ENCODE results near the gene LTB4R2.

LTB4R2 gene

DNA sequence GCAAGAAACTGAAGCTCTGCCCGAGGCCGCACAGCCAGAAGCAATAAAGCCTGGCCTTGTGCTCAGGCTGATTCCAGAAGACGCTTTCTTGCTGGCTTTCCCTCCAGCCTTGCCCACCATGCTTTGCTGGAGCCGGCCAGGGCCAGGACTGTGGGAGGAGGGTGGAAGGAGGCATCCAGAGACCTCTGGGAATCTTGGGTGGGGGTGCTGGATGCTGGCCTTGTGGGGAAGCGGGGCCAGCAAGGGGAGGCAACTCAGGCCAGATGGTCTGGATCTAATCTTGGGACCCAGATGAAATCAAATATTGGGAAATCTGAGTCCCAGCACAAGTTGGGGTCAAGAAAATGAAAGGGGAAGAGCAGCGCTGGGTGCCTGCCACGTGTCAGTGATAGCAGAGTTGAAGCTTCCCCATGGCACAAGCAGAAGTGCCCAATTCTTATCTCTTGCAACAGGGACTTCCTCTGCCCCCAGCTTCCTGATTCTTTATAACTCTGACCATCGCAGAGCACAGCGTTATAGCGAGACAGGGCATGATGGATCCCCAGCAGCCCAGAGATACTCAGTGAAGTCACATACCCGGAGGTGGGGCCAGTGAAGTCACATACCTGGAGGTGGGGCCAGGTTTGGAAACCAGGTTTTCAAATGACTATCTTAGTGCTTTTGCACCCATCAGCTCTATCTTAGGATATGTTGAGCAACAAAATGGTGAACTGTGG, 32.2 kb upstream of the LTB4R2 start:
- DNase-seq (ENCODE audit: low read depth): no peak

- DNase-seq (ENCODE audit: low read depth): no peak
These were observed 31.5 kb upstream of the LTB4R2 start for GRCh38 chr14:24278424-24278823.

GRCh38 chr14:24279301-24280186, 30.4 kb upstream of the LTB4R2 start:
- DNase-seq (ENCODE audit: low read depth): no peak

- DNase-seq (ENCODE audit: low read depth): no peak
These were observed 29.0 kb upstream of the LTB4R2 start for GRCh38 chr14:24280797-24281460.

- DNase-seq (ENCODE audit: low read depth): no peak
These were observed 28.3 kb upstream of the LTB4R2 start for GRCh38 chr14:24281636-24282035.

- no peak for DNase-seq (ENCODE audit: low read depth)
These were observed 27.2 kb upstream of the LTB4R2 start for GRCh38 chr14:24282736-24283135.

GRCh38 chr14:24283796-24284460, 26.0 kb upstream of the LTB4R2 start:
- DNase-seq (ENCODE audit: low read depth): no peak

- no peak for DNase-seq (ENCODE audit: low read depth)
These were observed 25.4 kb upstream of the LTB4R2 start for GRCh38 chr14:24284501-24285035.

DNA sequence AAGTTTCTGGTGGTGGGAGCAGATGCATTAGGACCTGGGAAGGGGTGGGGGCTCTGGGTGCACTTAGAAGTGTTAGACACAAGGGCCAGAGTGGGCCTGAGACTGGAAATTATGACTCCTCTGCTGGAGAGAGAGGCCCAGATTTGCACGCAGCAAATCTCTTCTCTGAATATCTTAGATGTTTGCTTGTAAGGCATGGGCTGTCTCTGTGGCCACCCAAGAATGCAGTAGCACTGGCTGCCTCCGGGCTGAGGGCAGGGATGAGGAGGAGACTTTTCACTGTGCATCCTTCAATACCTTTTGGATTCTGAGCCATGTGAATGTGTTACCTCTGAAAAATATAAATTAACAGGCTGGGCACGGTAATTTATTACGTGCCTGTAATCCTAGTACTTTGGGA, 24.6 kb upstream of the LTB4R2 start:
- no peak for DNase-seq (ENCODE audit: low read depth)

- no peak for DNase-seq (ENCODE audit: low read depth)
These were observed 22.9 kb upstream of the LTB4R2 start for GRCh38 chr14:24286996-24287395.

GRCh38 chr14:24289649-24290280, 20.2 kb upstream of the LTB4R2 start:
- no peak for DNase-seq (ENCODE audit: low read depth)

GRCh38 chr14:24290746-24291145, 19.2 kb upstream of the LTB4R2 start:
- DNase-seq (ENCODE audit: low read depth): no peak

DNA sequence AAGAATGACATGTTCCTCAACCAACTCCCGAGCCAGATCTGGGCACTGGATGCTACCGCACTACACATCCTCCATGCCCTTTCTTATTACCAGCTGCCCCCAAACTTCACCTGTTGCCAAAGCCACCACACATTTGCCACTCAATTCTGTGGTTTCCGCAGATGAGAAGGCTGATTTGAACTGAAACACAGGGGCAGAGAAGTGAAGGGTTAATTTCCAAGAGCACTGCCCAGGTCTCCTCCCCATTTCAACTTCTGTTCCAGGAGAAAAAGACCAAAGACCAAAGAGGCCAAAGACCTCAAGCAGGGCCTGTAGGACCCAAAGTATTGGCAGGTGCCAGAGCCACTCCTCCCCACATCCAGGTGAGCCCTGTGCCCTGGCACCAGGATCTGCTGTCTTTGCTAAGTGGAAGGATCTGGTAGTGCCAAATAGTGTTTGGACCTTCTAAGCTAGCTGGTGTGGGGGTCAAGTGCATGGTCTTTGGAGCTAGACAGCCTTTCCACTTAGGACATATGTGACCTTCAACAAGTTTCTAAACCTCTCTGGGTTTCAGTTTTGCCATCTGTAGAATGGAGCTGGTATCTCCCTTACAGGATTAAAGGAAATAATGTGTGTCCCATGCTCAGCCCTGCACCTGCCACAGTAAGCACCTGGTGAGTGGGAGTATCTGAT, 18.4 kb upstream of the LTB4R2 start:
- DNase-seq (ENCODE audit: low read depth): no peak

DNA sequence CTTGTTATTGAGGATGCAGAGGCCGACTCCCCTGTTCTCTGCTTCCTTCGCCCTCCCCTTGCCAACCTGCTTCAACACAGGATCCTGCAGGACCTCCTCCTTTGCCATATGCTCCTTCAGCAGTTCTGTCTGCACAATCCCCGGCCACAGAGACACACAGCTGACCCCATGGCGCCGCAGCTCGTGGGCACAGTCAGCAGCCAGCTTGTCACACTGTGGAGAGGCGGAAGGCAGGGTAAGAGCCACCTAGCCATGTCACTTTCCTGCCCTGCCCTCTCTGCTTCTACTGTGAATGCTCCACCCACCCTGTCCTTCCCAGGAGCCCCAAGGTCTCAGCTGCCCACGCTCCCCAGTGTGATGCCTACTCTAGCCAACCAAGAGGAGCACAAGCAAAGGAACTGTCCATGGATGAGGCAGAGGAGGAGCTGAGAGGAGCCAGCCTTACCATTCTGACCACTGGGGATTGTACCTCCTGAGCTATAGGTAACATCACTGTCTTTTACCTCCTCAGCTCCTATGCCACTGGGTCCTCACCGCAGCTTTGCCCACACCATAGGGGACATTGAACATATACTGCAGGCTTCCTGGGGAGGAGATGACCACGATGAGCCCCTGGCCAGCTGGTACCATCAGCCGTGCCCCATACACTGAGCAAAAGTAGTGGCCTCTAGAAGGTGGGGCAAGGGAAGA, 17.7 kb upstream of the LTB4R2 start:
- no peak for DNase-seq (ENCODE audit: low read depth)

DNA sequence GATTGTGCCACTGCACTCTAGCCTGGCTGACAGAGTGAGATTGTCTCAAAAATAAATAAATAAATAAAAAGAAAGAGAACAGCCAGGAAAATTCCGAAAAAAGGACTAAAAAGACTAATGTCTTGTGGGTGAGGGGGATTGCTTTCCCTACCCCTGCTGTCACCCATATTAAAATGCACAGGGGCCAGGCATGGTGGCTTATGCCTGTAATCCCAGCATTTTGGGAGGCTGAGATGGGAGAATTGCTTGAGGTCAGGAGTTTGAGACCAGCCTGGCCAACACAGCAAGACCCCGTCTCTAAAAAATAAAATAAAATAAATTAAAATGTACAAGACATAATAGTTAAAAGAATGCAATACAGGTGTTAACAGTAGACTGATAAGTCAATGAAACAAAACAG, 16.4 kb upstream of the LTB4R2 start:
- no peak for DNase-seq (ENCODE audit: low read depth)

DNA sequence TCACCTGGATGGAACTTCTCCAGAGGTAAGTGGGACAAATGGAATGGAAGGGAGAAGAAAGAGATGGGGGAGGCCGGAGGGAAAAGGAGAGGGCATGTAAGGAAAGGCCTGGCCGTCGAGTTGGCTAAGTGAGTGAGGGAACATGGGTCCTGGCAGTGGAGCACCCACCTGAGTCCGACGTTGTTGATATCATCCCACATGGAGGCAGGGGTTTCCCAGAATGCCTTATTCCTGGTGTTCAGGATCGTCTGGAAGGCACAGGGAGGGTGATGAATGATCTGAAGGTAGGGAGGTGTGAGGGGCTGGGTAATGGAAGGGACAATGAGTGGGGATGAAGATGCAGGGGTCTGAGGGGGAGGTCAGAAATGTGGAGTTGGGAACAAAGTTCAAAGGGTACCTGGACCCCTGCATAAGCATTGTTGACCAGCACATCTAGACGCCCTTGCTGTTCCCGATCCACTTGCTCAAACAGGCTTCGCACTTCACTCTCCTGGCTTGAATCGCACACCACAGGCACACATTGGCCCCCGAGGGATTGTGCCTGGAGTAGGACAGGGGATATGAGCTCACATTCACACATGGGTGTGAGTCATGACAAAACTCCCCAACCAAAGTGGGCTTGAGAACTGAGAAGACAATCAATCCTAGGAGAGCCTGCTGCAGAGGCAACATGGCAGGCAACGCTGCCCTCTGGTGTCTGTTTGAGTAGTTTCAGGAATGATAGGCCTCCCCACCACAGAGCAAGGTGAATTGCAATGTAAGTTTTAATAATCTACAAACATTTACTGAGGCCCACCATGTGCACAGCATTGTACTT, 13.4 kb upstream of the LTB4R2 start:
- peak; percentile 75 for DNase-seq (ENCODE audit: low read depth)

- DNase-seq (ENCODE audit: low read depth): no peak
These were observed 12.6 kb upstream of the LTB4R2 start for GRCh38 chr14:24297190-24297964.

GRCh38 chr14:24298892-24299254, 11.1 kb upstream of the LTB4R2 start:
- peak; percentile 44 for DNase-seq (ENCODE audit: low read depth)
